T-helper 2 cell (primary cell): ENCODE measurements around the gene IL17B.

Source experiments
- DNase-seq, 5 experiments: peaks; one replicate each; pipeline versions ENCODE4 v3.0.0 to v3.0.0-alpha.2; 2012 to 2022

IL17B gene

DNA sequence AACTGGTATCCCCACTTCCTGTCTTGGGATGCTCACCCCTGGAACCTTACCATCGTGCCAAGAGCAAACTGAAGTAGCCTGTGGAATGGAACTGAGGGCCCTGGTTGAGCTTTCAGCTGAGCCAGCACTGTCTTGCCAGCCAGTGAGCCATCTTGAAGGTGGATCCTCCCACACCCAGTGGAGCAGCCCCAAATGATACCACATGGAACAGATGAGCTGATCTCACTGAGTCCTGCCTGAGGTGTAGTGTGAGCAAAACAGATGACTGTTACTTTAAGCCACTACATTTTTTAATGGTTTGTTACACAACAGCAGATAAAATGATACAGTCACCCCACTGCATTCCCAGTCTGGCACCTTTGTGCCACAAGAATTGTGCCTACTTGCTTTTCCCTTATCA, 23.4 kb downstream of the IL17B start:
- peak in 1 of 5 experiments; percentile 45 for DNase-seq

DNA sequence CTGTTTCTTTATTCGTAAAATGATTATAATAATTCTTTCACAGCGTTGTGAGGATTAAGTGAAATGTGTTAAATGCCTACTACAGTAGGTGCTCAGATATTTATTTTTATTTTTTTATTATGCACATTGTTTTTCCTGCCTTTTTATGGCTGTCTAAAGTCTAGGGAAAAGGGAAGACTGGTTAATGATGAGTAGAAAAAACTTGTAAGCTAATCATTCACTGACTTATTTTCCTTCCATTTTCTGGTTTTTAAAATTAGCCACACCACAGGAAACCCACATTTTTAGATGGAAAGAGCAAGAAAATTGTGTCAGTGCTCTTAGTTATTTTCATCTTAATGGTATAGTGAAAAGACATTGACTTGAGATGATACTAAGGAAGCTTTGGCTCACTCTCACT, 25.2 kb downstream of the IL17B start:
- DNase-seq: no peak

DNA sequence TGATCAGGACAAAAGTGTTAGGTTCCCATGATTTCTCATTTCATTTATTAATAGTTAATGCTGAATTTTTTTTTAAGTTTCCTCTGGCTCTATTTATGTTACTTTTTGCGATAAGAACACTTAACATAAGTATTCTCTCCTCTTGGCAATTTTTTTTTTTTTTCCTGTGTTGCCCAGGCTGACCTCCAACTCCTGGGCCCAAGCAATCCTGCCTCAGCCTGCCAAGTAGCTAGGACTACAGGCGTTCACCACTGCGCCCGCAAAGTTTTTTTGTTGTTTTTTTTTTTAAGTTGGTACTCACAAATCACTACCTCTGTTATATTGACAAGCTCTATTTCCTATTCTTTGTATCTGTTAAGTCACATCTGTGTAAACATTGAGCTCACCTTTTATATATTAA, 26.9 kb downstream of the IL17B start:
- DNase-seq: no peak

DNA sequence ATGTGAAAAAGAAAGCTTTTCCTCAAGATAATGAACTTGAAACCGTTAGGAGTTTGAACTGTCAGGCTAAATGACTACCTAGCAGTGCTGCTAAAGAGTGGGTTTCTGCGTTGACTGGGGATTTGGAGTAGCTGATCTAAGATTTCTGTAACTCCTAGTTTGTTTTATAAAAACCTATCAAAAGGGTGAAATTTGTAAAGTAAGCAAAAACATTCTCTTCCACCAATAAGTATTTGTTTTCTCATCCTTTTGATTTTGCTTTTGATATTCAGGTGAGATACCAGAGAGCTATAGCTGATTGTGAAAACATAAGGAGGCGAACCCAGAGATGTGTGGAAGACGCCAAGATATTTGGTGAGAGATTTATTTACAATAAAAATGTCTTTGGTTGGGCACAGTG, 29.7 kb downstream of the IL17B start:
- DNase-seq: no peak

DNA sequence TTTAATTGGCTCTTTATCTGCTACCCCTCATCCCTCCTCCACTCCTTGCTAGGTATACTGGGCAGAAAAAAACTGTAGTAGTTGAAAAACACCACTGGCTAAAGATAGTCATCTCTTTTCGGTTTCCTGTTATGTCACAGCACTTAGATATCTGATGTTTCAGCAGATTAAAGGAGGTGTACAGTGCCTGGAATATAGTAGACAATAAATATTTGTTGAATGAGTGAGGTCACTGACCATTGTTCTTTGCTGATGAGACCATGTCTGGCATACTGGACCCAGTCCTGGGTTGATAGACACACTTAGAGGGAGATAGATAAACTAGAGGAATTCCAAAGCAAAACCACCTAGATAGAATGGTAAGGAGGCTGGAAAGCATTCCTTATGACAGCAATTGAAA, 30.6 kb downstream of the IL17B start:
- DNase-seq: peak in 2 of 5 experiments; percentile 36 to 85

DNA sequence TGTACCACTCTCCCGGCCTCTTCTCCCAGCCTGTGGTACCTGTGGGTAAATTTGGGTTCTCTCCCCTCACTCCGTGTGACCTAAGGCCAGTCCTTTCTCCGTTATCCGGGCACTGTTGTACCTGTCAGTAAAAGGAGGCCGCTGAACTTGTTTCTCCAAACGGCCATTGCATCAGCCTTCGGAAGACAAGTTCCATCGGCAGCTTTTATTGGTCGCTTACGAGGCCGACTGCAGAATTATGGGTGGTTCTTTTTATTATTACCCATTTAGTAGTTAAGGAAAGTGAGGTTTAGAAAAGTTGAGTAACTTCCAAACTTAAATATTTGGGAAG, 33.2 kb downstream of the IL17B start:
- DNase-seq: peak in 1 of 5 experiments; percentile 43

DNA sequence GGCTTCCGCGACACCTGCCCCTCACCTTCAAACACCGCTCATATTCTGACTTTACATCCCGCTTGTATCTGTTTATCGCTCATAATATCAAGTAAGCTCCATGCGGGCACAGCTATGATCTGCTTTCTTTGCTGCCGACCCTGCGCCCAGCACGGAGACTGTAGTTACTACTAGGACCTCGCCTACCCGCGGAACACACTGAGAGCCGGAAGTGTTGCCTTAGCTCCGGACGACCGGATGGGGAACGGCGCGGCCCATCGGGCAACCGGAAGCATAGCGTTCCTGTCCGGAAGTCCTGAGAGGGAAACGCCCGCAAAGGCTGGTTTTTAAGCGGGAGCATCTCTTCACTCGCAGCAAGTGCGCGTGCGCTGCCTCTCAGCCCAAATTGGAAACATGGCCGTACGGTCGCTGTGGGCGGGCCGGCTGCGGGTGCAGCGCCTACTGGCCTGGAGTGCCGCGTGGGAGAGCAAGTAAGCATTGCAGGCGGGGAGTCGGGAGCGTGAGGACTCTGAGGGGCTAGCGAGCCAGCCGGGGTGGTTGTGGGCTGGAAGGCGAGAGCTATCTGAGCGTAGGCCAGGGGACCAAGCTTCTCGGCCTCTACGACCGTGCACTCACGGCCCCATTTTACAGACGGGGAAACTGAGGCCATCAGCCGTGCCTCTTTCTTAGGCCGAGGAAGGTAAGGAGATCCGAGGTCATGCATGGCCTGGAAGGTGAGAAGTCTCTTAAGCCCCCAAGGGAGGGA, 33.8 kb downstream of the IL17B start, which contains the start of gene GRPEL2:
TSS of gene GRPEL2 (plus strand) at position 353 of the 745 bp plus-strand sequence. CDS start at position 394, 41 bp downstream.
- DNase-seq: peak; percentile 59 to 95 (median 79)

DNA sequence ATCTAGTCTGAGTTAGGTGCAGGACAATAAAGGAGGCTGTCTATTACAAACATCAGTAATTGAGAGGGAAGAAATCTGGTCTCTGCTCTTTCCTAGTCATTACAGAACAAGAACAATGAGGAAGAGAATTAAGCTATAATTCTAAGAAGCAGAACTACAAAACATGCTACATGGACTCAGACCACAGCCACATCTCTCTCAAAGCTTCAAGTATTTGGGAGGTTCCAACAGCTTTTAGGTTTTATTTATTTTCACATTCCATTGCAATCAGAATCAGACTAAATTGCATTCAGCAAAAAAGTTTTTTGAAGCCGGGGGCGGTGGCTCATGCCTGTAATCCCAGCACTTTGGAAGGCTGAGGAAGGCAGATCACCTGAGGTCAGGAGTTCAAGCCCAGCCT, 34.9 kb downstream of the IL17B start:
- DNase-seq: no peak

DNA sequence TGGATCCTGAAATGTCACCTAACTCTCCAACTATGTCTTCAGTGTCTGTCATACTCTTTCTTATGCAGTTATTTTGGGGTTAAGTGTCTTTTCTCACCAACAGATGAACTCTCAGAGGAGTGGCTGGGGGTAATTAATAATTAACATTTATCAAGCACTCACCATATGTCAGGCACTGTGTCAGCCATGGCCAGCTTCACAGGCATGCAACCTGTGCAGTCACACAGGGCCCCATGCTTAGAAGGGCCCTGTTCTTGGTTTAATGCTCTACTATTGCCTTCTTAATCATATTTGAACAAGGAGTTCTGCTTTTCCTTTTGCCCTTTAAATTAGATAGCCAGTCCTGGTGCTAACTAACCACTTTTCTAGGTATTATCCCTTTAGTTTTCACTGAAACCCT, 37.2 kb downstream of the IL17B start:
- no peak for DNase-seq

DNA sequence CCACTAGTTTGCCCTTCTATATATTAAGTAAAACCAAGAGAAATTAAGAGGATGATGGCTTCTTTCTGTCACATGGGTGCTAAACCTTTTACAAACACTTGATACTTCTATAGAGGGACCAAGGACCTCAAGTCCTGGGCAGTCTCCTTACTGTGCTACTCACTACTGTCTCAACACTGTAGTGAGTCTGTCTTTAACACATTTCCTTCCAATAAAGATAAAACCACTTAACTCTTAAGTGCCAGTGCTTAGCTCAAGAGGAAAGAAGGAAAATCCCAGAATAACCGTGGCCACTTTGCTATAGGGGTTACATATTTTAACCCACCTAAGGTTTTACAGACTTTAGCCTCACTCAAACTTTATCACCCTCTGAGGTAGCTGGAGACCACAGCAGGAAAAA, 38.2 kb downstream of the IL17B start:
- DNase-seq: no peak

DNA sequence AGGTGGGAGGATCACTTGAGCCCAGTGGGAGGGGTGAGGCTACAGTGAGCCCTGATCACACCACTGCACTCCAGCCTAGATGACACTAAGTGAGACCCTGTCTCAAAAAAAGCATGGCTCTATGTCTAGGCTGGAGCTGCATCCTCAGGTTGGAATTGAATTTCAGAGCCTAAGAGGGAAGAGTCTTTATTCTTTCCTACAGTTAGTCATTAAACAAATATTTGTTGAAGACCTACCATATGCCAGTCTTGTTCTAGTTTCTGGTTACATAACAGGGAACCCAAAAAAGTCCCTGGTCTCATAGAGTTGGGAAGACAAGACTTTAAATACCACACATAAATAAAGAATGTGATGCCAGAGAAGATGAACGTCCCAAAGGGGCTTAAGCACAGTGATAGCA, 40.7 kb downstream of the IL17B start:
- no peak for DNase-seq

DNA sequence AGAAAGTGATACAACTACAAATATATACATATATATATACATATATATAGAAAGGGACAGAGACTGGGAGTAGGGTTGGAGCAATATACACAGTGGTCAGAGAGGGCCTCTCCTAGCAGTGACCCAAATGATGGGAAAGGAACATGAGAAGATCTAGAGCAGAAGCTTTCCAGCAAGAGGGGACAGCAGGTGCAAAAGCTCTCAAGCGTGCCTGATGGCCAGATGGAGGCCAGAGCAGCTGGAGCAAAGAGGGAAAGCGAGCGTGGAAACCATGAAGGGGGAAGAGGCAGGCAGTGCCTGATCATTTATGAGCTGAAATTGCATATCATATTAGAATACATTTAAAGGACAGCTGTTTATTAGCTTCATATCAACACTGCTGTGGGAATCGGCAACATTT, 41.4 kb downstream of the IL17B start:
- DNase-seq: no peak

DNA sequence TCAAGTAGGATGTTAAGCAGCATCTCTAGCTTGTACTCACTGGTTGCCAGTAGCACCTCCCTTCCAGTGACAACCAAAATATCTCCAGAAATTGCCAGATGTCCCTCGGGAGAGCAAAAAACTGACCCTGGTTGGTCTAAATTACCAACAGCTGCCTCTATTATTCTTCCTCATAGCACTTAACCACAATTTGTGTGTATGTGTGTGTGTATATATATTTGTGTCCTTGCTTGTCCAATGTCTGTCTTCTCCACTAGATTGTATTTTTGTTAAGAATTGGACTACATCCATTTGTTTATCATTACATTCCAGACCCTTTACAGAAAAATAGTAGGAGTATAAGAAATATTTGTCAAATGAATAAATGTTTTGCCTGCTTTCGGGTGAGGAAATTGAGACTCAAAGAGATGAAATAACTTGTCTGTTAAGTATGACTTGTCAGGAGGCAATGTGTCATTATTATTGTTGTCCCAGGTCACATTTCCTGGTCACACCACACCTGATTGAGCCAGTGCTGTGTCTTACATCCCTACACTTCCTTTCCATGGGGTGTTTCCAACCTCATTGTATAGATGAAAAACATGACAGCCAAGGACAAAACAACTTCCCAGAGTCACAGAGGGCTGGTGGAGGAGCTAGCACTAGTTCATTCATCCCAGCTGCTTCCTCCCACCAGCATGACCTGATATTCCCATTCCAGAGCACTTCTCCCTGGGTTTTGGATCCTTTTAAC, 45.2 kb downstream of the IL17B start:
- DNase-seq: no peak

DNA sequence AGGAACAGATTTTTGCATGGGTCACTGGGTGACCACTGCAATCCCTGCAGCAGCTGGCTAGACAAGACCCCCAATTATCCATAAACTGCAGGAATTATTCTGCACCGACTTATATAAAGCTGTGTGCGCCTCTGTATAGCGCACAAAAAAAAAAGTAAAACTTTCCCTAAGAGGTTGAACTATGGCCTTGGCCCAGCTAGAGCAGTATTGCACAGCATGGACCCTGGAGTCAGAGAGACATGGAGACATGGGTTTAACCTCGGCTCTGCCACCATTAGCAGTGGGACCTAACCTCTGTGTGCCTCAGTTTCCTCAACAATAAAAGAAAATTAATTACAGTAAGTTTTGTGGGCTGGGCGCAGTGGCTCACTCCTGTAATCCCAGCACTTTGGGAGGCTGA, 50.9 kb downstream of the IL17B start:
- DNase-seq: no peak

DNA sequence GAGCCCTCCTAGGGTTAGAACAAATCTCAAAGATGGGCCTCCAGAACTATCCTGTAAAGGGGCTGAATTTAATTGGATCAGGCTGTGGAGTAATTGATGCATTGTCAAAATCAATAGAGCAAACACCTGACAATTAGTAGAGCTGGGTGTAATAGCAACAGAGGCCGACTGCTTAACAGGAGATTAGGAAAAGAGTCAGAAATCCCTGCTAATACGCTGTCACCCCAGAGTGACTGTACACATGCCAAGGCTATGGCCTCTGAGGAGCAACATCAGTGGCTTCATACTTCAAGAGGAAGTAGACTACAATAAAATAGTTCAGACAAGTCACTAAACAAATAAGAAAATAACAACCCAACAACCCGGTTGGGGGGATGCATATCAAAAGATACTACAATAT, 52.5 kb downstream of the IL17B start:
- DNase-seq: no peak

DNA sequence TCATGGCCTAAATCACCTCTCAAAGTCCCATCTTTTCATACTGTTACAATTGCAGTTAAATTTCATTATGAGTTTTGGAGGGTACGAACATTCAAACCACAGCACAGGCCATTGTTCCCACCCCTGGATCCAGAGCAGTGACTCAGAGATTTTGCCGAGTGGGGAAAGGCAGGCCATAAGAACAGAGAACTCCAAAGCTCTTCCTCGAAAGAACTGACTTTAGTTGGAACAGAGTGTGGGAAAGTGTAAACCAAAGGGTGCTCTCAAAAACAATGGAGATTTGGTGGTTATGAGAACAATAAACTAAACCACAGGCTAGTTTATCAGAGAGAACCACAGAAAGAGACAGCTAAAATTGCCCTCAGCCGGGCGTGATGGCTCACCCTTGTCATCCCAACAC, 53.2 kb downstream of the IL17B start:
- no peak for DNase-seq

DNA sequence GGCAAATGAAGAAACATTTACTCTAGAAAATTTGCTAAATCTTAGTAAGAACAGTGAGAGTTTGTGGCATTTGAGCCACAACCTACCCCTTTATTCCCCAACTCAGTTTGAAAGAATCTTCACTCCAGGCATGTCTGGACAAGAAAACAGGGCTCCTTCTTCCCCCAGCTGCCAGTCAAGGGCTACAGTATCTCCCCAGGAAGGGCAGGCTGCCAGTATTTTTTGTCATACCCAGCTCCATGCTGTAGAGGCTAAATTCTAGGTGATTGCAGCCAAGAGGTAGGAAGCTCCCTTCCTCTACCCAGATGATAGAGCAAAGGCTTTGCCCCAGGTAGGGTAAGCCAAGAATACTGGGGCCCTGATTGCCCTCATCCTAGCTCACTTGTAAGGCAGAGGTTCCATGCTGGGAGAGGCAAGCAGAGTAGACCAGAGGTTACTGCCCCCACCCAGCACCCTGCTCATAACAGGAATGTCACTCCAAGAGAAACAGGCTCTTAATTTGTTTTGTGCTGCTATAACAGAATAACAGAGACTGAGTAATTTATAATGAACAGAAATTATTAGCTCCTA, 53.8 kb downstream of the IL17B start:
- DNase-seq: no peak

DNA sequence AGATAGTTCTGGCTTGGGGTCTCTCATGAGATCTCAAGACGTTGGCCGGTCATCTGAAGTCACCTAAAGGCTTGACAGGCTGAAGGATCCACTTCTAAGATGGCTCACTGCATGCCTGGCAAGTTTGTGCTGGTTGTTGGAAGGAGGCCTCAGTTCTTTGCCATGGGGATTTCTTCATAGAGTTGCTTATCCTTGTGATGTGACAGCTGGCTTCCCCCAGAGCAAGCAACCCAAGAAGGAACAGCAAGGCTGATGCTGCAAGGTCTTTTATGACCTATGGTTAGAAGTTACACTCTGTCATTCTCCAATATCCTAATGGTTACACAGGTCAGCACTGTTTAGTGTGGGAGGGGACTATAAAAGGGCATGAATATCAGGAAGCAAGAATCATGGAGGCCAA, 54.5 kb downstream of the IL17B start:
- DNase-seq: no peak
